NCI-H146 (cell line): ENCODE data around the gene ARHGAP4.

Experiments used
- DNase-seq: peaks from one replicate; lab custom pipeline; 2025; lab: John Stamatoyannopoulos, UW

ARHGAP4 gene

DNA sequence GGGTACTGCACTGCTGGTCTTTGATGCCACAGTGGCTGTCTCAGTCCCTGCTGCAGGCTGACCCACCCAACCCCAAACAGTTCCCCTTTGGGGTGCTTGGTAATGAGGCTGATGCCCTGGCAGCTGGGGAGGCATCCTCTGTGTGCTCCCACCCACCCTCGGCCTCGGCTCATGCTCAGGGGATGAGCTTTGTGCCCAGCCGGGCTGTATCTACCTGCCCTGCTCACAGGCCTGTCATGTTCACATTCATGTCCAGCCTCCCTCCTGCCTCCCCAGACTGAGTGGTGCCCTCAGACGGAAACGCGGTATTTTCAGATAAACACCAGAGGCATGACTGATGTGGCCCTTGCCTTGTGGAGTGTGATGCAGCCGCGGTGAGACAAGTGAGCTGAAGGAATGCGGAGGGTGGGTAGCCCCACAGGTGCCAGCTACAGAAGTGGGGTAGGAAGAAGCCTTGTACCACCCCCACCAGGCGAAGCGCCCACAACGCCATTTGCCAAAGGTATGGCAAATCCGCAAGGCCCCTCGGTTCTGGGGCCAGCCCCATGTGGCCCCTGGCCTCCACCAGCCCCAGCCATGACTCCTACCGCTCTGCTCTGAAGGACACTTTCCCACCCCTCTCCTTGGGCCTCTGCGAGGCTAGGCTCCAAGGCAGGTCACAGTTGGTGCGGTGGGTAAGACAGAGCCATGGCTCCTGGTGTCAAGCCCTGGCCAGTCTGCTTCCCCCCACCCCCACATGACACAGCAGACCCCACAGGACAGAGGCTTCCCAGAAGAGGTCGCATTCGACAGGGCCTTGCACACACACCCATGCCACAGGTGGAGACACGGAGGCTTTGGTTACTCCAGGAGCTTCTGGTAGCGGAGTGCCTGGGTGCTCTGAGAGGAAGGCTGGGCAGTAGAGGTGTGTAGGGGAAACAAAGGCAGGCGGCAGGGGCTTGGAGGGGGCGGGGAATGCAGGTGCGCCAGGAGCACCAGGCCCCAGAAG lies 20.2 kb upstream of the ARHGAP4 start:
- DNase-seq, result no peak

DNA sequence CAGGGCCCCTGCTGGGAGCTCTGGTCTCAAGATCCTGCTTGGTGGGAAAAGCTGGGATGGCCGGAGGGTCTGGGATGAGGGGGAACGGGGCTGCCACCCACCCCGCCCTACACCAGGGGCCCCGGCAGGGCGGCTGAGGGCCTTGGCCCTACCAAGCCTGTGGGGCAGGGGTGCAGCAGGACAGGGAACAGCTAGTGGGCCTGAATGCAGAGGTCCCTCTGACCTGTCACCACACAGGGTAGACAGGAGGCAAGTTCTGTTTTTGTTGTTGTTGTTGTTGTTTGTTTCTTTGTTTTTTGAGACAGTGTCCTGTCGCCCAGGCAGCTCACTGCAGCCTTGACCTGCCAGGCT lies 18.7 kb upstream of the ARHGAP4 start:
- DNase-seq, result no peak

DNA sequence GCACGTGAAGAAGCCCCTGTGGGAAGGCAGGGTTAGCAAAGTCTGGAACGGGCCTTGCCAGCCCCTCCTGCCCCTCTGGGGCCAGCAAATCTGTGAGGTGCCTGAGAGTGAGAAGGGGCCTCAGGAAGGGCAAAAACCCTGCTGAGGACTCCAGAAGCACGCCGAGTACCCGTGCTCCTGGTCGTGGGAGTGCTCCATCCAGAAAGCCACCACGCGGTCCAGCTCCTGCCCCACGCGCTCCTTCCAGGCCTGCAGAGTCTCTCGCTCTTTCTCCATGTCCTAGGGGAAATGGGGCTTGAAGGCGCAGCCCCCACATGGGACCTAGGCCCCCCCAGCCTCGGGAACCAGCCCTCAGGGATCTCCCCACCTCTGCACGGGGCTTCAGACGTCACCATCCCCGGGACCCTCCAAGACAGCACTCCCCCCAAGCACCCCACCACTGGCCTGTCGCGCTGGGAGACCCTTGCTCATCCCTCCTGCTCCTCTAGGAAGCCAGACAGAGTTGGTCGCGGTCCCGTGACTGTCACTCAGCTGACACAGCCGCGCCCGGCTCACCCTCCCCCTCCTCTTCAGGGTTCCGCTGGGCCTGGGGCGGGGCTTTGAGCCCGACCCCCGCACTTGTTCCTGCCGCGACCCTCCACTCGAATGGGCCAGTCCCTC lies 18.2 kb upstream of the ARHGAP4 start, which contains the start of gene RENBP:
RENBP (minus strand) TSS at position 504 of the 660 bp plus-strand sequence; CDS start at position 471, 33 bp downstream.
- DNase-seq, result no peak

DNA sequence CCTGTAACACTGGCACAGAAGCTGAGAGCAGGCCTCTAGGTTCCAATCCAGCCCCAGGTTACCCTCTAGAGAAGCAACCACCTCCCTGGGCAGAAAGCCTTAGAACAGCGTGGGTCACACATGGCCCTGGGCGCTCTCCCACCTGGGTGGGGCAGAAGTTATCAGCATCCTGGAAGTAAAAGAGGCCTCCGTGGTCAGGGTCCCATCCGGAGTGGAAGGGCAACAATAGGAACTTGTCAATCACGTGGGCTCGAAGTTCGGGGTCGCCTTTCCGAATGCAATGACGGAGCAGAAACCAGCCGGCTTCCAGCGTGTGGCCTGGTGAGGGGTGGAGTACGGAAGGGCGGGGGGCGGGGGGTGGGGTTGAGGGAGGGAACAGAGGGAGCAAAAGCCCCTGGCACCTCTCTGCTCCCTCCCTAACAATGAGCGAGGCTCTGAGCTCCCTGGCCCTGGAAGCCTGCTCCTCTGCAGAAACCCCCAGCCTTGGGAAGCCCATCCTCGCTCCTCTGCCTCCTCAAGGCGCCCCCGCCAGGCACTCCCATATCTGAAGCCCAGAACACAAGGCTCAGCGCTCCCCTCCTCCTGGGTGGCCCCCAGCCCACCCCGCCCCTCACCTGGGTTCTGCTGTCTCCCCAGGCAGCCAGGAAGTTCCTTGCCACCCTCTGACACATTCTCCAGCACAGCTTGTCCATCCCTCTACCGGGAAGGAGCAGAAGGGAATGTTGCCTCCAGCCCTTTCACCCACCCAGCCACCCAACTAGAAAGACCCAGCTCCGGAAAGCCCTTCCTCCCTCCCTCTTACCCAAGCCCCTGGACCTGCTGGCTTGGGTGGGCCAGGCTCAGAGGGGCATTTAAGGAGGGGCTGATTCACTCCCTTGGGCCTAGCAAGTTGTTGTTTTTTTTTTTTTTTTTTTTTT lies 15.5 kb upstream of the ARHGAP4 start:
- no peak for DNase-seq

DNA sequence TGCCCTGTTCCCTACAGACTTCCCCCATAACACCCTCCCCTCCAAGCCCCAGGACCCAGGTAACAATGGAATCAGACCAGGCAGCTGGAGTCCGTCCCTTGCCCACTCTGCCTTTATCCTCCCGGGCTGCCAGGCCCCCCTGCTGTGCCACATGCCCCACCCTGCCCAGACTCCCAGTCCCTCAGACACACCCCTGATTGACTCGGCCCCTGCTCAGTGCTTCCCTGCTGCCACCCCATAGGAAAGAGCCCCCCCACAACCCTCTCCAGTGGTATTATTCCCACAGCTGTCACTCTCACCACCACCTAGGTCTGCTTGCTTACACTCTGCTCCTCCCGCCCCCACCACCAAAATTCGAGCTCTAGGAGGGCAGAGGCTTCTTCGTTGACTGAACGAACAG lies 13.5 kb upstream of the ARHGAP4 start:
- DNase-seq, result peak; percentile 51

DNA sequence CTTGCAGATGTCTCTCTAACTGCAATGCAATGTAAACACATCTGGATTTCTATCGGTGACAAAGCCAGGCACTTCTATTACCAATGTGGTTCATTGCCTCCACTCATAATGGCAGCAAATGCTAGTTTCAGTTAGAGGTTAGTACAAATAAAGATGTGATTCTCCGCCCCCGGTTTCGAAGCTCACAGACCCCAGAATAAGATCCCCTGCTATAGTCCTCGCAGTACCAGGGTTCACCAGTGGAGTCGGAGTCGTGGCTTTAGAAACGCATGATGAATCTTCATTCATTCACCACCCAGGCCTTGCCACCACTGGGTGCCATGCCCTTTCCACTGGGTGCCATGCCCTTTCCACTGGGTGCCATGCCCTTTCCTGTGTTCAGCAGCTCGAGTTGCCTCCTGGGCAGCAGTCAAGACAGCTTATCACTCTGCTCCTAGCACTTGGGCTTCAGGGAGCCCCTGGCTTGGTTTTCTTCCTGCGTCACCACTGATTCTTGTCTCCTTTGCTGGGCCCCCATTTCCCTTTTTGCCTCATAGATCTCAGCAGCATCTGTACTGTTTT lies 12.2 kb upstream of the ARHGAP4 start:
- DNase-seq, result no peak

DNA sequence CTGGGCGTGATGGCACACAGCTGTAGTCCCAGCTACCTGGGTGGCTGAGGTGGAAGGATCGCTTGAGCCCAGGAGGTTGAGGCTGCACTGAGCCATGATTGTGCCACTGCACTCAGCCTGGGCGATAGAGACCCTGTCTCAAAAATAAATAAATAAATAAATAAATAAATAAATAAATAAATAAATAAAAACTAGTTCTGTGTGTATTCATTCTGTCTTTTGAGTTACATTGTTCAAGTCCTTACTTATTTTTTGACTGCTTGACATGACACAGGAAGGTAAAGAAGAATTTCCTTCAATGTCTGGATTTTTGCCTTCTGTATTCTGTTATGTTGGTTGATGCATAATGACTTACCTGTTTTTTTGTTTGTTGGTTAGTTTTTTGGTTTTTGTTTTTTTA lies 11.0 kb upstream of the ARHGAP4 start:
- DNase-seq, result no peak

DNA sequence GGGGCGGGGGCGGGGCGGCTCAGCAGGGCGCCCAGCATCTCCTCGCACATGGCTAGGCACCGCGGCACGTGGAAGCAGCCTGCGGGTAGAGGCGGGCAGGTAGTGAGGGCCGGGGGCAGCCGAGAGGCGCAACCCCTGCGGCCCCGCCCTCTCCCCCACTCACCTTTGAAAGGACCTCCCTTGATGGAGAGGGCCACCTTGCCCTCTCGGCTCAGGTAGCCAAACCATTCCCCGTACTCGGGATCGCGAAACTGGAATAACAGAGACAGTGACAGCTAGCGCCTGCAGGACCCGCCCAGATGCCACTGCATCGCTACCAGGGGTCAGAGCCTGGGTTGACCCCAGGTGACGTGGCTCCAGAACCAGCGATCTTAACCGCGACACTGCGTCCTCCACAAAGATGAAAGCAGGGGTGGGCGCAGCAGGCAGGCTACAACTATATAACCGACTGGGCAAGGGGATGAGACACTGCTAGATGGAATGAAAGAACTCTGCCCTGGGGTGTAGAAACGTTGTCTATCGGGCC lies 9.3 kb upstream of the ARHGAP4 start:
- peak; percentile 64 for DNase-seq

DNA sequence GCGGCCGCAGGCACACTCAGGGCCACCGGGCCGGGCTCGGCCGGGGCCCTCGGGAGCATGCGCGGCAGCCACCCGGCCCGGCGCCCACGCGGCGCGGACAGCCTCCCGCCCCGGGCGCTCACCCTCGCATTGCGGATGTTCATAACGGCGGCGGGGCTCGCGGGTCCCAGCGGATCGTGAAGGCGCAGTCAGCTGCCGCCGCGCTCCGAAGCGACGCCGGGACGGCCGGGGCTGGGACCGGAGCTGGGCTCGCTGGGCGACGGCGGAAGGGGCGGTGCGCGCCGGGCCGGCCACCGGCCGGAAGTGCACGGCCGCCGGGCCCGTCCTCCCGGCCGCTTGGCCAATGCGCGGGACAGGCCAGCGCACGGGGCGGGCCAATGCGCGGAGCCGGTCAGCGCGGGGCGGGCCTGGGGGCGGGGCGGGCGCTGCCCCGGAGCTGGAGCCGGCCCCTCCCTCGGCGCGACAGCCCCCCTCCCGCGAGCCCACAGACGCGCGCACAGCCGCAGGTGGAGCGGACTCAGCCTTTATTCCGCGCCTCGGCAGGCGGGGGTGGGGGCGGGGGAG lies 8.8 kb upstream of the ARHGAP4 start, which contains the start of gene NAA10:
NAA10 (minus strand) TSS at position 276 of the 564 bp plus-strand sequence; CDS start at position 143, 133 bp downstream.
- peak; percentile 80 for DNase-seq

DNA sequence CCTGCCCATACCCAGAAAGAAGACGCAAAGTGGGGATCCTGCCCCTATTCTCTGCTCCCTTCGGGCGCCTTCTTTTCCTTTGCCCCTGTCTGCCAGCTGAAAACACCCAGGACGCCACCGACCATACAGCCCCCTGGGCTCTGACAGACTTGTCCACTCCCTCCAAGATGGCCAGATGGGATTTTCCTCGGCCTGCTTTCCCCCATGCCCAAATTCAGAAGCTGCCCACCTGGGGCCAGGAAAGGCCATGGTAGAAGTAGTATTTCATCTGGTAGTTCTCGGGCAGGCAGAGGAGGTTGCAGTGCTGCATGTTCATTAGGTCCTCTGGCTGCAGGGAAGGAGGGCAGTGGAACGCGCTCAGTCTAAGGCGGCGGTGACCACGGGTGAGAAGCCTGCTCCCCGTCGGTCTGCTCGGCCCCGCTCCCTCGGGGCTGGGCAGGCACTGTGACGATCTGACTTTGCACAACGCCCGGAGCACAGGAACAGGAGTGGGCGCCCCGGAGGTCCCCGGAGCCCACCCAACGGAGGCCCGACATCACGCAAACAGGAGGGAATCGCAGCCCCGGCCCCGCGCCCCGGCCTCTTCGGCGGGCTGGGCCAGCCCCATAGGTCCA lies 8.2 kb upstream of the ARHGAP4 start:
- DNase-seq, result no peak

DNA sequence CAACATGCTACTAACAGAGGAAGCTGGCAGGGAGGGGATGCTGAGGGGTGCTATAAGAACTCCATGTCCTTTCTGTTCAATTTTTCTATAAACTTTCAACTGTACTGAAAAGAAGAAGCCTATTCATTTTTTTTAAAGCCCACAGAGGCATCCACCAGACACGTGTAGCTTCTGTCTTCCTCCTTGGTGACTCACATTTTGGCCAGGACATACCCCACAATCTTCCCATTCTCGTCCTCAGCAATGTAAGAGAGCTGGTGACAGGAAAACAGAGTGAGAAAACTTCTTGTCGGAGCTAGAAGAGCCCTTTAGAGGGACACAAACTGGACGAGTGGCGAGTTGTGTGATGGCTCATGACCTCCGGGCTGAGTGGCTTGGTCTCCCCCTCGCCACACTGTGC lies 7.7 kb upstream of the ARHGAP4 start:
- no peak for DNase-seq

DNA sequence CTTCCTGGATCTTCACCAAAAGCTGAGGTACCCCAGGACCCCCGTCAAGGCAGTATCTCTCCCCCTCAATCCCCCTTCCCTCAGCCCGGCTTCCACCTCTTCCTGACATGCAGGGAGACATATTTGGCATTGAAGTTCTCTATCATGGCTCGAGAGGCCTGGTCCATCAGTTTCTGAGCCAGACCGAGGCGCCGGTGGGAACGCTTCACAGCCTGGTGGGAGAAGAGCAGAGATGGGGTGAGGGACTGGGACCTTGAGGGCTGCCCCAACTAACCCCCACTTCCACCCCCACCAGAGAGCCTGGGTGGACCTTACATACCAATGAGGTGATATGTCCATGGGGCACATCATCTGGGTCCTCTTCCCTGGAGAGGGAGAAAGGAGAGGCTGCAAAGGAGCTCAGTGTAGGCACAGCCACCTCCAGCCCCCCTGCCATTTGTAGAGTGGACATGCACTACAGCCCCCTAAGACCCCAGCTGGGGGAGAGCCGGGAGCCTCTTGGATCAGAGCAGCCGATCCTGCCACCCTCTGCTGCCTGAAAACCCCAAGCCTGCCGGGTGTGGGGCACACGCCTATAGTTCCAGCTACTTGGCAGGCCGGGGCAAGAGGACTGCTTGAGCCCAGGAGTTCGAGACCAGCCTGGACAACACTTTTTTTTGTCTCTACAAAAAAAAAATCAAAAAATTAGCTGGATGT lies 6.3 kb upstream of the ARHGAP4 start:
- no peak for DNase-seq

DNA sequence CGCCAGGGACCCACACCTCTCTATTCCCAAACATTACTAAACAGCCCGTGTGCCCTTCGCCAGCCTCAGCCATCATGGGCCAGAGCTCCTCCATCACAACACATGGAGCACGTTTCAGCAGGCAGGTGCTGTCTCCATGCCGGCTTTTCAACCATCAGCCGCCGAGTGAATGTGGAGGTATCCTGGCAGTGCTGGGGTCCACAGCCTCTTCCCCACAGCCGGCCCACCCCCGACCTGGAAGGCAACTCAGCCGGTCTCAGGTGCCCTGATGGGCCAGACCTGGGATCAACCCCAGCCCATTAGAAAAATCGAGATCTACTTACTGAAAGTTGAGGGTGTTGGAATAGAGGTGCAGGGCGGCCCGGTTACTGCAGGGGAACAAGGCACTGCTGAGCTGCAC lies 5.7 kb upstream of the ARHGAP4 start:
- DNase-seq, result no peak

DNA sequence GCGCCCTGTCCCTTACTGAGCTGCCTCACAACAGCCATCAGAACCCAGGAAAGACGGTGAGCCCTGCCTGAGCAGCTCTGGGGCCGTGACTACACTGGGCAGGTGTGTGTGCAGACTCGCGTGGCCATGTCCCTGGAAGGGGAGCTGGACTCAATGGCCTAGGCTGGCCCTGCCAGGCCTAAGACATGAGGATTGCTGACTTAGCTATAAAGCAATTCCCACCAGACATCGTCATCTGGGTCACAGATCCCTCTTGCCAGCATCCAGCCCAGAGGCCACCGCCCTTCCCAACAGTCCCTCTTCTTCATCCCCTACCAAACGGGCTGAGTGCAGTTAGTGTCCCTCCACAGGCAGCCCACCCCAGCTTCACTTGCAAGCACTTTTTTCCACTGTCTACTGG lies 5.1 kb upstream of the ARHGAP4 start:
- DNase-seq, result no peak

DNA sequence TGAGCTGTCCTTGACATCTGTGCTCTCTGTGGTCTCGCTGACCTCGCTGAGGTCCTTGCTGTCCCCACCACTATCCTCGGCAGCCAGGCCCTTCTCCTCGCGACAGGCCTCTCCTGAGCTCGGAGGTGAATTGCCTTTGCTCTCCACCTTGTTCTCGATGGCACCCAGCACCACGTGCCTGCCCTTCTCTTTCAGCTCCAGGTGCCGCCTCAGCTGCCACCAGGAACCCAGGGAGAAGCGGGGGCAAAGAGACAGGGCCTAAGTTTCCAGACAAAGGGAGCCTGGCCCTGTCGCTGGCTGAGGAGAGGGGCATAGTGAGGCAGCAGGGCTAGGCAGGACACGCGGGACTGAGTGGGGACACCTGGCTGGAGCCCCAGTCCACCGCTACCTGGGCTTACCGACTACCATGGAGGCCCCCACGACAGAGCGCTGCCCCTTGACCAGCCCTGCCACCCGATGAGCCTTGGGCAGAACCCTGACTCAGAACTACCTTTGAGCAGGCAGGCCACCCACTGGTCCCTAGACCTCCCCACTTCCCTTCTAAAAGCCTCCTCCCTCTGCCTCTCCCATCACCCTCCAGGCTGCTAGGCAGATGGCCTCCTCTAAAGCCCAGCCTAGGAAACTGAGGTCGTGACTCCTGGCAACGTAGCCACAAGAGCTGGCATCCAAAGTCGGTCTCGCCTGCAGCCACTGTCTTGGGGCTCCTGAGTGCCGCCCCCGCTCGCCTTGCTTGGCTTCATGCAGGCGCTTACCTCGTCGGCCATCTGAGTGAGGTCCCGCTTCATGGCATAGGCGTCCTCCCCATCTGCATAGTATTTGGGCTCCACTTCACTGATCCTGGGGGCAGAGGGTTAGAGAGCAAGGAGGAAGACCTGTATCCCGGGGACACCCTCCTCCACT lies 4.2 kb upstream of the ARHGAP4 start:
- DNase-seq, result no peak

DNA sequence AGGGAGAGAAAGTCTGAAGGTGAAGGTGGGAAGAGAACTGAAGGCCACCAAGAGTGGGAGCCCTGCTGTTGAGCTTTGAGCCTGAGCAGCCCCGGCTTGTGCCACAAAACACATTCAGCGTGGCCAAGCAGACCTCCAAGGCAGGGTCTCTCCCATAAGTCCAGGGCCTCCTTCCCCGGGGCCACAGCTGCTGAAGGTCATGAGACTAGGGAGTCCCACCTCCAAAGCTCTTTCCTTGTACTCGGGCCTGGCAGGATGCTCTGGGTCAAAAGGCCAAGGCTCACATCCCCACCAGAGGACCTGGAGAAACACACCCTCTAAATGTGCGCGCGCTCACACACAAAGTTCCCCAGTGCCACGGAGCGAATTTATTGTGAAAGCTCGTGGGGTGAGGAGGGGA lies 3.5 kb upstream of the ARHGAP4 start:
- no peak for DNase-seq

DNA sequence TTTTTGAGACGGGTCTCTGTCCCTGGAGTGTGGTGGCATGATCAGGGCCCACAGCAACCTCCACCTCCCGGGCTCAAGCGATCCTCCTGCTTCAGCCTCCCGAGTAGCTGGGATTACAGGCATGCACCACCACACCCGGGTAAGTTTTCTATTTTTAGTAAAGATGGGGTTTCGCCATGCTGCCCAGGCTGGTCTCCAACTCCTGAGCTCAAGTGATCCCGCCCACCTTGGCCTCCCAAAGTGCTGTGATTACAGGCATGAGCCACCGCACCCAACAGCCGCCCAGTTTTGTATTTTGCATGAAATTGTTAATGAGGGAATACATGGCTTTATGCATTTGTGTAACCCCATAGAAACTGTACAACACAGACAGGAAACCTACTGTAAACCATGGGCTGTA lies 2.8 kb upstream of the ARHGAP4 start:
- DNase-seq, result no peak

DNA sequence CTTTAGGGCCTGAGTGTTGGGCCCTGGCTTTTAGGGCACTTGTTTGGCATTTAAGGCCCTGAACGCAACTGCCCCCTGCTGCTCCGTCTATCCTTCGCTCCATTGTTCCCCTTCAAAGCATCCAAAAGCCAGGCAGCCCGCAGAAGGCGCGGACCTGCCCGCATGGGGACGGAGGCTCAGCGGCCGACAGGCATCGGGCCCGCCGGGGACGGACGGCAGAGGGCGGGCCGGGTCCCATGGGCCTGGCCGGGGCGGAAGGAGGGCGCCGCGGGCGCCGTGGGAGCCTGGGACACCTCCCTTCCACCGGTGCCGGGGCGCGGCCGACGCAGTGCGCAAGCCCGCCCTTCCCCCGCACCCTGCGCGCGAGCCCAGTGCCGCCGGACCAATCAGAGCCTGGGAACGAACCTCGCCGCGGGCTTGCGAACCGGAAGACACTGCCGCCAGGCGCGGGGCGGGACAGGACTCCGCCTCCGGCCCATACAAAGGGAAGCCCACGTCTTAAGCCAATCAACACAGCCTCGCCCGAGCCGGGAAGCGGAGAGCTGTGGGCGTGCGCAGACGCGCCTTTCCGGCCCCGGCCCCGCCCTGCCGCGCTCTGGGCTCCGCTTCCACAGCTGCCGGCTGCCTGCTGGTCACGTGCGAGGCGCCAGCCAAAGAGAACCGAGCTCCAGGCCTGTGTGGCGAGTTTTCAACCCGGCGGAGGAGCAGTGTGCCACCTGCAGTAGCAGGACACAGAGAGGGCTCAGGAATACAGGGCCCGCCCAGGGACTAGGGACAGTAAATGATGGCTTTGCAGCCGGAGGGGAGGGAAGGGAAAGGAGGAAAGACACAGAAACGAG lies 2.1 kb upstream of the ARHGAP4 start:
- DNase-seq, result peak; percentile 98
